ENCODE data around the gene CORO1C. TPM values are rescaled to one million over a fixed set of nuclear protein-coding genes. Genes with fewer than 3 reads are reported as not detected.

Gene CORO1C
- total RNA-seq, 2 donors from 2014 or later = 59.6 to 70.7 TPM

GRCh38 chr12:108712165-108712924 is 19.0 kb downstream of the CORO1C start:
- no peak overlapping the region for H3K4me3 ChIP-seq
- H3K9me3 ChIP-seq = no peaks in the 10 kb centered on the region
- no peaks in the 10 kb centered on the region for H3K27me3 ChIP-seq
- DNase-seq (ENCODE audit: low spot score) = no peak
- H3K36me3 ChIP-seq = no peaks in the 10 kb centered on the region
- peaks cover 0 to 62% of the 10 kb centered on the region in 2 donors for H3K4me1 ChIP-seq
- TF ChIP-seq CTCF (IDR thresholded peaks at IDR 0.05) = no peak
- H3K27ac ChIP-seq = no peak overlapping the region

GRCh38 chr12:108711489-108712164 is 19.7 kb downstream of the CORO1C start:
- Histone ChIP-seq H3K27me3 (no peaks in the 10 kb centered on the region), H3K4me1 (peaks cover 0 to 54% of the 10 kb centered on the region in 2 donors), H3K9me3 (no peaks in the 10 kb centered on the region), H3K27ac (no peak overlapping the region), H3K36me3 (no peaks in the 10 kb centered on the region), H3K4me3 (no peak overlapping the region)
- no peak for TF ChIP-seq CTCF (IDR thresholded peaks at IDR 0.05)
- no peak for DNase-seq (ENCODE audit: low spot score)

GRCh38 chr12:108709697-108710096 is 21.6 kb downstream of the CORO1C start:
- Histone ChIP-seq H3K4me1 (peaks cover 0 to 47% of the 10 kb centered on the region in 2 donors), H3K36me3 (no peaks in the 10 kb centered on the region), H3K27ac (peak overlapping the region in 1 of 2 donors; percentile 12), H3K27me3 (no peaks in the 10 kb centered on the region), H3K9me3 (no peaks in the 10 kb centered on the region), H3K4me3 (no peak overlapping the region)
- DNase-seq (ENCODE audit: low spot score) = no peak
- no peak for TF ChIP-seq CTCF (IDR thresholded peaks at IDR 0.05)

GRCh38 chr12:108704527-108704926 is 26.8 kb downstream of the CORO1C start:
- TF ChIP-seq CTCF (IDR thresholded peaks at IDR 0.05) = no peak
- DNase-seq (ENCODE audit: low spot score) = no peak
- Histone ChIP-seq H3K36me3 (peaks cover 14% of the 10 kb centered on the region), H3K4me3 (no peak overlapping the region), H3K9me3 (no peaks in the 10 kb centered on the region), H3K4me1 (peaks cover 0 to 60% of the 10 kb centered on the region in 2 donors), H3K27me3 (no peaks in the 10 kb centered on the region), H3K27ac (no peak overlapping the region)

DNA sequence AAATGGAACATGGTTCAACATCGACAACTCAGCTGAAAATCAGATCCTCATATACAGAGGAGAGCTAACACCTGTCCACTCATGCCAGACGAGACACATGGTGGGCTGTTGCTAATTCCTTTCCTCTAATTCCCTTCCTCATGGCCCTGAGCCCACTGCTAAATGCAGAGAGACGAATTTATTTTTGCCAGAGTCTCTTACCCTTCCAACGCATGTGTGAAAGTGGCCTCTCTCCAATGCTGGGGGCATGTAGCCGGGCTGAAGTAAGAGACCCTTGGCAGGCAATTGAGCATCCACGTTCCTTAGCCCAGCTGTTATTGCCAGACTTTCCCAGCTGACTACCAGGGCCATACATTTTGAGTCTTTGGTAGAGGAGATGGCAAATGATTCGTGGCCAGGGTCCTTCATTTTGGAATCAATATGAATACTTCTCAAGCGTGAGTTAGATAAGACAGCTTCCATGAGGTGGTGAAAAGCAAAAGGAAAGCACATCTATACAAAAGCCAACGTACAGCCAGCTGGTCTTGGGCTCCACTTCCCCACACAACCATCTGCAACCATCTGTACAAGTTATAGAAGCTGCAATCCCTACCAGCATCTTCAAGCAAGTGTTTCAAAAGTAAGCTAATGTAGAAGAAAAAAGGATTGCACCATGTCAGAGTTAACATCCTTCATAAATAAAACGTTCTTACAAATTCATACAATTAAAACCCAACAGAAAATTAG is 28.6 kb downstream of the CORO1C start:
- H3K4me3 ChIP-seq = no peak overlapping the region
- TF ChIP-seq CTCF (IDR thresholded peaks at IDR 0.05) = no peak
- H3K4me1 ChIP-seq = peaks cover 0 to 56% of the 10 kb centered on the region in 2 donors
- H3K27ac ChIP-seq = peak overlapping the region; percentile 82 to 91
- DNase-seq (ENCODE audit: low spot score) = no peak
- H3K27me3 ChIP-seq = no peaks in the 10 kb centered on the region
- no peaks in the 10 kb centered on the region for H3K9me3 ChIP-seq
- H3K36me3 ChIP-seq = peaks cover 30% of the 10 kb centered on the region

Data from right atrium auricular region (tissue), 2 donors.